Measurements from ENCODE around the gene FYN.

The FYN gene

DNA sequence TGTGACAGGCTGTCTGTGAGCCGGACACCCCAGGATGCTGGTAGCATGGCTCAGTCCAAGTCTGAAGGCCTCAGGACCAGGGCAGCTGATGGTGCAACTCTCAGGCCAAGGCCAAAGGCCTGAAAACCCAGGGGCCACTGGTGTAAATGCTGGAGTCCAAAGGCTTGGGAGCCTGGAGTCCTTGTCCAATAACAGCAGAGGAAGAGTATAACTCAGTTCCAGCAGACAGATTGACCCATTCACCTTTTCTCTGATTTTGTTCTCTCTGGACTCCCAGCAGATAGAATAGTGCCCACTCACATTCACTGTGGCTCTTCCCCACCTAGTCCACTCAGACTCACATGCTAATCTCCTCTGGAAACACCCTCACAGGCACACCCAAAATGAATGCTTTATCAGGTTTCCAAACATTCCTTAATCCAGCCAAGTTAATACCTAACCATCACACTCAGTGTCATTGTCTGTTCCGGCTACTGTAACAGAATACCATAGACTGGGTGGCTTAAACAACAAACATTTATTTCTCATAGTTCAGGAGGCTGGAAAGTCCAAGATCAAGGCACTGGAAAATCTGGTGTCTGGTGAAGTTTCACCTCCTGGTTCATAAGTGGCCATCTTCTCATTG, 262.6 kb downstream of the FYN start:
- TF ChIP-seq, protein P1, sequence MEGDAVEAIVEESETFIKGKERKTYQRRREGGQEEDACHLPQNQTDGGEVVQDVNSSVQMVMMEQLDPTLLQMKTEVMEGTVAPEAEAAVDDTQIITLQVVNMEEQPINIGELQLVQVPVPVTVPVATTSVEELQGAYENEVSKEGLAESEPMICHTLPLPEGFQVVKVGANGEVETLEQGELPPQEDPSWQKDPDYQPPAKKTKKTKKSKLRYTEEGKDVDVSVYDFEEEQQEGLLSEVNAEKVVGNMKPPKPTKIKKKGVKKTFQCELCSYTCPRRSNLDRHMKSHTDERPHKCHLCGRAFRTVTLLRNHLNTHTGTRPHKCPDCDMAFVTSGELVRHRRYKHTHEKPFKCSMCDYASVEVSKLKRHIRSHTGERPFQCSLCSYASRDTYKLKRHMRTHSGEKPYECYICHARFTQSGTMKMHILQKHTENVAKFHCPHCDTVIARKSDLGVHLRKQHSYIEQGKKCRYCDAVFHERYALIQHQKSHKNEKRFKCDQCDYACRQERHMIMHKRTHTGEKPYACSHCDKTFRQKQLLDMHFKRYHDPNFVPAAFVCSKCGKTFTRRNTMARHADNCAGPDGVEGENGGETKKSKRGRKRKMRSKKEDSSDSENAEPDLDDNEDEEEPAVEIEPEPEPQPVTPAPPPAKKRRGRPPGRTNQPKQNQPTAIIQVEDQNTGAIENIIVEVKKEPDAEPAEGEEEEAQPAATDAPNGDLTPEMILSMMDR (IDR thresholded peaks at IDR 0.05; ENCODE audit: low read depth, low read length): no peak
- DNase-seq (ENCODE audit: low read depth in 2 of 2): no peak
- no peak overlapping the region for H3K4me3 ChIP-seq (replicated peaks in 1 of 2; ENCODE audit: low read depth in 2 of 2, low read length in 2 of 2)

Measured in cardiac fibroblast (primary cell).